ENCODE results near the gene DROSHA.
"Not testable (repeated sequence)": the region's sequence is repeated elsewhere in the genome, so short reads cannot be mapped to it uniquely, and the experiment has no call there.

The DROSHA gene

DNA sequence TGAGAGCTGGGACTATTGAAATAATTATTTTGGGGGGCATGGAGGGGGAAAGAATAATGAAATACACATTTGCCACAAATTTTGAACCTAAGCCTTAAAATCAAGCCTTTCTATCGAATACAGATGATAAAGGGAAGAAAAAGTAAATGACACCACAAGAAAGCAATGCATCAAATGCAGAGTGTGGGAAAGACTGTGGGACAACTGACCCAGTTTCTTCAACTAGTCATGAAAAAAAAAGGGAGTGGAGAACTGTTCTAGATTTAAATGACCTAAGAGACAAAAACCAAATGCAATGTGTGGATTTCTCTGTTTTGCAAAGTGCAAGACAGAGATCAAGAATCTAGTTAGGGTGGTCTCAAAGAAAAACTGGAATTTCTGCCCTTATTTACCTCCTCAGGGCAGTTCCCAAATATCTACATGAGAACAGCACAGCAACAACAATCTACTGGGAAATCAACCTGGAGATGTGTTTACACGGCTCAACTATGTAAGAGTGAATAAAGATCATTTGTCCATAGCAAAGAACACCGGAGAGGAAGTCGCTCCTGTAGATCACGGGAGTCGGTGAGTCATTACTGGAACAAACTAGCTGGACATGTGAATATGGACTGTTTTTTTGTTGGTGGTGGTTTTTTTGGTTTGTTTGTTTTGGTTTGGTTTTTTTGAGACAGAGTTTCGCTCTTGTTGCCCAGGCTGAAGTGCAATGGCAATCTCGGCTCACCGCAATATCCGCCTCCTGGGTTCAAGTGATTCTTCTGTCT is 145.9 kb downstream of the DROSHA start:
- no peak for DNase-seq (ENCODE audit: extremely low read depth in 1 of 2, low read depth in 1 of 2)

DNA sequence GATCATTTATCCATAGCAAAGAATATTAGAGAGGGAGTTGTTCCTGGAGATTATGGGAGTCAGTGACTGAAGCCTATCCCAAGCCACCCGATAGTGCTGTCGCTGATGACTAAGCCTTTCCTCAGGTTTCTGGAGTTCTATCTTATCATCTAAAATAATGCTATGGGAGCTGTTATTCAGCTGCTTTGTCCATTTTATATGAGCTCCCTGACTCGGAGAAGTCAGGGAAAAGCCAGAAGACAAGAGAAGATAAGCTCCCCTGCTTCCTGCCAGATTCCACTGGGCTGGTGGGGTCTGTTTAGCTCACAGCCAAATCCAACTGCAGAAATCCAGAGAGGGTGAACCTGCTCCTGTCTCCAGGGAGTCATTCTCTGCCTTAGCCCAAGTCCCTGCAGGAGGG is 148.2 kb downstream of the DROSHA start:
- no peak for DNase-seq (ENCODE audit: extremely low read depth in 1 of 2, low read depth in 1 of 2)

GRCh38 chr5:31382051-31382878 is 149.6 kb downstream of the DROSHA start:
- no peak for DNase-seq (ENCODE audit: extremely low read depth in 1 of 2, low read depth in 1 of 2)

GRCh38 chr5:31381299-31381698 is 150.6 kb downstream of the DROSHA start:
- no peak for DNase-seq (ENCODE audit: extremely low read depth in 1 of 2, low read depth in 1 of 2)

- DNase-seq (ENCODE audit: extremely low read depth in 1 of 2, low read depth in 1 of 2) = no peak
Observed at GRCh38 chr5:31380049-31380448, 151.8 kb downstream of the DROSHA start.

- no peak for DNase-seq (ENCODE audit: extremely low read depth in 1 of 2, low read depth in 1 of 2)
Observed at GRCh38 chr5:31378838-31379237, 153.1 kb downstream of the DROSHA start.

DNA sequence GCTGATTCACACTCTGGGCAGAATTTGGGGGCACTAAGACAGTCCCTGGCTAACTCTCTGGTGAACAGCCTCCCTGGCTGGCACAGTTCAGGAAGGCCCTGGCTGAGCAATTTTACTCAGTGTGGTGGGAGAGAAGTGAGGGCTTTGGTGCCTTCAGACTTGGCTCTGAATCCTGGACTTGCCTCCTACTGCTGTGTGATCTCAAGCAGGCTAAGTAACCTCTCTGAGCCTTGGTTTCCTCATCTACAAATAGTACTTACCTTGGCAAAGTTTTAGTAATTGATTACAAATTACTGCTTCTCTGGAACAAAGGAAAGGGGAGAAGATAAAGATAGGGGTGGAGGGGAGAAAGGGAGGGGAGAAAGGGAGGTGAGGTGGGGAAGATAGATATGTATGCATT is 153.8 kb downstream of the DROSHA start:
- DNase-seq (ENCODE audit: extremely low read depth in 1 of 2, low read depth in 1 of 2) = no peak

- DNase-seq (ENCODE audit: extremely low read depth in 1 of 2, low read depth in 1 of 2) = no peak
Observed at GRCh38 chr5:31377274-31377946, 154.5 kb downstream of the DROSHA start.

- no peak for DNase-seq (ENCODE audit: extremely low read depth in 1 of 2, low read depth in 1 of 2)
Observed at GRCh38 chr5:31375999-31376720, 155.7 kb downstream of the DROSHA start.

DNA sequence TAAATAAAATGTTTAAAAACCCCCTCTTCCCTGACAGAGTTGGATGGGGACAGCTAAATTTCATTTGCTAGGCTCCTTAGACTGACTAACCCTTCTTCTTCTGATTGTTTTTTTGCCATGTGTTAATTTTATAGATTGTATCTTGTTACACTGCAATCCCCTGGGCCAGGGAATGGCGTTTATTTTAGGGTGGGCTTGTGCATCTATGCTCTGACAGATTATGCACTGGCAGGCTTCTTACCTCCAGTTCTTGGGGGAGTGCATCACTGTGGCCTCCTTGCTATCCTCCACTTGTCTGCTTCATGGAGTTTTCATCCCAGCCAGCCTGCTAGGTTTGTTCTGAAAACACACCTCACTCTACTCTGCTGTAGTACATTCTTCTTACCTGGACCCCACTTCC is 159.8 kb downstream of the DROSHA start:
- no peak for DNase-seq (ENCODE audit: extremely low read depth in 1 of 2, low read depth in 1 of 2)

GRCh38 chr5:31366941-31367340 is 165.0 kb downstream of the DROSHA start:
- DNase-seq (ENCODE audit: extremely low read depth in 1 of 2, low read depth in 1 of 2) = no peak

- DNase-seq (ENCODE audit: extremely low read depth in 1 of 2, low read depth in 1 of 2) = no peak
Observed at GRCh38 chr5:31365776-31366175, 166.1 kb downstream of the DROSHA start.

- no peak for DNase-seq (ENCODE audit: extremely low read depth in 1 of 2, low read depth in 1 of 2)
Observed at GRCh38 chr5:31364881-31365636, 166.8 kb downstream of the DROSHA start.

GRCh38 chr5:31362931-31363568 is 168.8 kb downstream of the DROSHA start:
- DNase-seq (ENCODE audit: extremely low read depth in 1 of 2, low read depth in 1 of 2) = no peak

DNA sequence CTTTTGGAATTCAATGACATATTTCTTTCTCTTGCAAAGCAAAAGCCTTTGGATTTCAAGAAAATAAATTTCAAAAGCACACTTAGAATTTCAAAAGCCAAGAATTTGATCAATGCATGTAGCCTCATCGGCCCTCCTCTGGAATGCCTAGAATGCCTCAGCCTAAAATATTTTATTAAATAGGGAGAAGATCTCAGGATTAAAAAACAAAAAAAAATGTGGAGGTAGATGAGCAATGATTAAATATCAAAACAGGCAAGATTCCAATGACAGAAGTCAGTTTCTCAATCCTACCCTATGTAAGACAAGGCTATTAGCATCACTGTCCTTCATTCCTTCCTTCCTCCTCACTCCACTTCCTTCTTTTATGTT is 169.4 kb downstream of the DROSHA start:
- DNase-seq (ENCODE audit: extremely low read depth in 1 of 2, low read depth in 1 of 2) = no peak

- not testable (repeated sequence) for DNase-seq (ENCODE audit: extremely low read depth in 1 of 2, low read depth in 1 of 2)
Observed at GRCh38 chr5:31361704-31362528, 170.0 kb downstream of the DROSHA start.

DNA sequence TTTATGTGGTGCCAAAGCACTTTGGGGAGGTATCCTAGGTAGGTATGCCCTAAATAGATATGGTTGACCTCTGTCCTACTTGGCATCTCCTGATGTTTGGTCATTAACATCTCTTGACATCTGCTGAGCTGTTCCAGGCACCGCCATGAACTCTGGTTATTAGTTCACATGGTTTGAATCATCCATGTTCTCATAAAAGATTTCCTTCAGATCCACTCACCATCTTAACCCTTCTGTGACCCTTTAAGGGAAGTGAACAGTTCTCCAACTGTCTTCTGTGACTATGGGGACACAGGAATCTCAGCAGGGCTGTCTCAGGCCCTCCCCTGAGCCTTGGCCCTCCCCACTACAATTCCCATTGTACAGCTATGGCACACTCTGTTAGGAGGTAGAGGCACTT is 170.7 kb downstream of the DROSHA start:
- no peak for DNase-seq (ENCODE audit: extremely low read depth in 1 of 2, low read depth in 1 of 2)

DNA sequence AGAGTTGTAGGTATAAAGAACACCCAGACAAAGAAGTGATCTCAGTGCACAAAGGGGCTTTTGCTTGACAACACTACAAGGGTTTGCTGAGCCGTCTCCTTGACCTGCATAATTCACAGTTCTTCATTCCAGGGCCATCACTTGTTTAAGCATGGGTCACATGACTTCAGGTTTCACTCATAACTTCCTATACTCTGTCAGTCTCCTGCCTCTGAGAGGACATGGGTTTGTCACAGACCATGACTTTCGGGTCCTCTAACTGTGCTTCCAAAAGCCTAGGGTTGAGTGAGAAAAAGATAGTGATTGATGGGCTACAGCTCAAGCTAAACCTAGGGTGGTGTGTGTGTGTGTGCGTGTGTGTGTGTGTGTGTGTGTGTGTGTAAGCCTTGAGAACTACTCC is 172.1 kb downstream of the DROSHA start:
- DNase-seq (ENCODE audit: extremely low read depth in 1 of 2, low read depth in 1 of 2) = no peak

GRCh38 chr5:31357038-31357437 is 174.9 kb downstream of the DROSHA start:
- DNase-seq (ENCODE audit: extremely low read depth in 1 of 2, low read depth in 1 of 2) = no peak
